ENCODE measurements around the gene FAM20B.
"Not testable (repeated sequence)": the region's sequence is repeated elsewhere in the genome, so short reads cannot be mapped to it uniquely, and the experiment has no call there.

Gene FAM20B, protein sequence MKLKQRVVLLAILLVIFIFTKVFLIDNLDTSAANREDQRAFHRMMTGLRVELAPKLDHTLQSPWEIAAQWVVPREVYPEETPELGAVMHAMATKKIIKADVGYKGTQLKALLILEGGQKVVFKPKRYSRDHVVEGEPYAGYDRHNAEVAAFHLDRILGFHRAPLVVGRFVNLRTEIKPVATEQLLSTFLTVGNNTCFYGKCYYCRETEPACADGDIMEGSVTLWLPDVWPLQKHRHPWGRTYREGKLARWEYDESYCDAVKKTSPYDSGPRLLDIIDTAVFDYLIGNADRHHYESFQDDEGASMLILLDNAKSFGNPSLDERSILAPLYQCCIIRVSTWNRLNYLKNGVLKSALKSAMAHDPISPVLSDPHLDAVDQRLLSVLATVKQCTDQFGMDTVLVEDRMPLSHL

DNA sequence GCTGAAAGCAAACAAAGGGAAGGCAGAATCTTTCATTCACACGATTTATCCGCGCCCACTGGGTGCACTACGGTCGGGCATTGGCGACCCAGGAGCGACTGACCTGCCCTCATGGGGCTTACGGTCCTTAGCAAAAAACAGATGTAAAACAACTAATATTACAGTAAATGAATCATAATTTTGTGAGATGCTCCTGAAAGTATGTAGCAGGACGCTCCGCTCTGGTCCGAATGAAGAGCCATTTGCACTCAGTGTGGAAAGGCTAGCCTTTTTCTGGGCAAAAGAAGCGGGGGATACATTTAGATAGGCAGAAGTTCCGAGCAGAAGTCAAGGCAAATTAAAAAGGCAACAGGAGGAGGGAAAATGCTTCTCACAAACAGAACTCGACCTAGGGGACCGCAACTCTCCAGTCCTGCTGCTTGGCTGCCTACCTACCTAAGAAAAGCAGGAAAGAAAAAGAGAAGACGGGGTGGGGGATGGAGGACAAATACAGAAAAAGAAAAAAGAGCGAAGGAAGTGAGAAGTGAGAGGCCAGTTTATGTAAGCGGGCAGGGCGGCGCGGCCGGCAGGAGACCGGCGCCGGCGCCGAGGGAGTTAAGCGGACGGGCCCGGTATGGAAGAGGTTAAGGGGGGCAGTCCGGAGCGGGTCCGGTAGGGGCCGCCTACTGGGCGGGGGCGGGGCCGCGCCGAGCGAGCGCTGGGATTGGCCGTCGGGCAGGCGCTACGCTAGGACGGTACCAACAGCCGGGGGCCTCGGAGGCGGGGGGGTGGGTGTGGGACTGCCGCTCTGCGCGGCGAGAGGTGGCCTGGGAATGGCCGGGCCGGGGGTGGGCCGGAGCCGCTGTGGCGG lies at the start of gene FAM20B:
FAM20B (plus strand) TSS at position 770 of the 850 bp plus-strand sequence. CDS start 17,954 bp downstream, outside the sequence.
- peak; percentile 77 for DNase-seq (ENCODE audit: extremely low read depth, low read depth)
- TF ChIP-seq, protein P1, sequence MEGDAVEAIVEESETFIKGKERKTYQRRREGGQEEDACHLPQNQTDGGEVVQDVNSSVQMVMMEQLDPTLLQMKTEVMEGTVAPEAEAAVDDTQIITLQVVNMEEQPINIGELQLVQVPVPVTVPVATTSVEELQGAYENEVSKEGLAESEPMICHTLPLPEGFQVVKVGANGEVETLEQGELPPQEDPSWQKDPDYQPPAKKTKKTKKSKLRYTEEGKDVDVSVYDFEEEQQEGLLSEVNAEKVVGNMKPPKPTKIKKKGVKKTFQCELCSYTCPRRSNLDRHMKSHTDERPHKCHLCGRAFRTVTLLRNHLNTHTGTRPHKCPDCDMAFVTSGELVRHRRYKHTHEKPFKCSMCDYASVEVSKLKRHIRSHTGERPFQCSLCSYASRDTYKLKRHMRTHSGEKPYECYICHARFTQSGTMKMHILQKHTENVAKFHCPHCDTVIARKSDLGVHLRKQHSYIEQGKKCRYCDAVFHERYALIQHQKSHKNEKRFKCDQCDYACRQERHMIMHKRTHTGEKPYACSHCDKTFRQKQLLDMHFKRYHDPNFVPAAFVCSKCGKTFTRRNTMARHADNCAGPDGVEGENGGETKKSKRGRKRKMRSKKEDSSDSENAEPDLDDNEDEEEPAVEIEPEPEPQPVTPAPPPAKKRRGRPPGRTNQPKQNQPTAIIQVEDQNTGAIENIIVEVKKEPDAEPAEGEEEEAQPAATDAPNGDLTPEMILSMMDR (IDR thresholded peaks at IDR 0.05; ENCODE audit: low read depth, low read length), result no peak

DNA sequence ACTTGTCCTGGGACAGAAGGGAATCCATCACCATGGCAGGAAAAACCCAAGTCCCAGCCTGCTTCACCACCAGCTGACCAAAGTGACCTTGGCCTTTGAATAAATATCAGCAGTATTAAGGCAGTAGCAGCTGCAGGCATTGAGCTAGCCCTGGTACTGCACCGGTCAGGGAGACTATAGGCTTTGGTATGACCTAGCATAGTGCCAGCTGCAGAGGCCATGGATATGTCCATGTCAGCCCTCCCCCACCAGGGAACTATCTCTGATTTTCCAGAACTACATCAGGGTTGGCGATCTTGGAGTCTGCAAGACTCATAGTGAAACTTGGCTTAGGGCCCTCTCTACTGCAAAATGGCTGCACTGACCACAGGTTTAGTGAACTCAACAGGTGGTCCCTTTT lies 49.2 kb upstream of the FAM20B start:
- TF ChIP-seq, protein P1 (IDR thresholded peaks at IDR 0.05; ENCODE audit: low read depth, low read length), result no peak
- no peak for DNase-seq (ENCODE audit: extremely low read depth, low read depth)

GRCh38 chr1:178986204-178986603 lies 39.5 kb upstream of the FAM20B start:
- no peak for DNase-seq (ENCODE audit: extremely low read depth, low read depth)
- TF ChIP-seq, protein P1 (IDR thresholded peaks at IDR 0.05; ENCODE audit: low read depth, low read length), result no peak

DNA sequence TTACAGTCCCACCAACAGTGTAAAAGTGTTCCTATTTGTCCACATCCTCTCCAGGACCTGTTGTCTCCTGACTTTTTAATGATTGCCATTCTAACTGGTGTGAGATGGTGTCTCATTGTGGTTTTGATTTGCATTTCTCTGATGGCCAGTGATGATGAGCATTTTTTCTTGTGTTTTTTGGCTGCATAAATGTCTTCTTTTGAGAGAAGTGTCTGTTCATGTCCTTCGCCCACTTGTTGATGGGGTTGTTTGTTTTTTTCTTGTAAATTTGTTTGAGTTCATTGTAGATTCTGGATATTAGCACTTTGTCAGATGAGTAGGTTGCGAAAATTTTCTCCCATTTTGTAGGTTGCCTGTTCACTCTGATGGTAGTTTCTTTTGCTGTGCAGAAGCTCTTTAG lies 37.5 kb upstream of the FAM20B start:
- not testable (repeated sequence) for DNase-seq (ENCODE audit: extremely low read depth, low read depth)

DNA sequence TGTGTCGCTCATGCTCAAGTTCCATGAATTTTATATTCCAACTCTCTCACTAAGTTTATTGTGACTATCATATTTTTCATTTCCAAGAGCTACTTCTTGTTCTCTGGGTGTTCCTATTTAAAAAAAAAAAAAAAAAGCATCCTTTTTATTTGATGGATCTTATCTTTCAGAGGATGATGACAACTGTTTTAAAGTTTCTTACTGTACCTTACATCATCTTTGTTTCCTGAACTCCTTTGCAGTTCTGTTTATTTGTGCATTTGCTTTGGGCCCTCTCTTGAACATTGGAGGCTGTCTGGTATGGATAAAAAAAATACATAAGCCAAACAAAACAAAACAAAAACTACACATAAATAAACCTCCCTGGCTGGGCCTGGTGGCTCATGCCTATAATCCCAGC lies 32.1 kb upstream of the FAM20B start:
- TF ChIP-seq, protein P1 (IDR thresholded peaks at IDR 0.05; ENCODE audit: low read depth, low read length), result no peak
- no peak for DNase-seq (ENCODE audit: extremely low read depth, low read depth)

GRCh38 chr1:178997428-178997827 lies 28.3 kb upstream of the FAM20B start:
- TF ChIP-seq, protein P1 (IDR thresholded peaks at IDR 0.05; ENCODE audit: low read depth, low read length), result no peak
- DNase-seq (ENCODE audit: extremely low read depth, low read depth), result no peak

GRCh38 chr1:178998295-178998694 lies 27.4 kb upstream of the FAM20B start:
- TF ChIP-seq, protein P1 (IDR thresholded peaks at IDR 0.05; ENCODE audit: low read depth, low read length), result no peak
- no peak for DNase-seq (ENCODE audit: extremely low read depth, low read depth)
